ENCODE results near the gene PDK2.
A peak's percentile ranks its signal among the peaks of the same experiment; 100 is the strongest.

The PDK2 gene

DNA sequence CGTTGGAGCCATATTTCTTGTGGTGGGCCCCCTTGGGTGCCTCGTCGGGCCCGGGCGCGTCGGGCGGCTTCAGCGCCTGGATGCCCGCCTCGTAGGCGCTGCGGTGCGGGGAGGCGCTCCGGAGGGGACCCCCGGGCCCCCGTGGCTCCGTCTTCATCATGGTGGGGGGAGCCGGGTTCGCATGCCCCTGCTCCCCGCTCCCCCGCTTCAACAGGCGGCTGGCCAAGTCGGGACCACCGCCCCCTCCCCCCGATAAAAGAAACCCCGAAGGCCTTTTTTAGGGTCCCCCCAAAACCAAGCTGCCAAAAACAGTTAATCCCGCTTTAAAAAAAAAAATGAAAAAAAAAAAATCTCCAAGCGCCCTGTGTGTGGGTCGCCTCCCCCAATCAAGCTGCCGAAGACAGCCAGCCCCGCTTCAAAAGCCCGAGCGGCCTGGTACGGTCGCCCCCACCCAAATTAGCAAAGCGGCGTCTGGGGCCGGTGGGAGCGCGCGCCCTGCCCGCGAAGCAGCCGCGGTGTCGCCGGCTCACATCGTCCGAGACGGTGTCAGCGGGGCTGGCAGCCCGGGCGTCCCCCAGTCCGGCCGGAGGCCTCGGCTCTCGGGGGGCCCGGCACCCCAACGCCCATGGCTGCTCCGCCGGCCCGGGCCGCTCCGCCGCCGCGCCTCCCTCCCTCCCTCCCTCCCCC lies 55.3 kb downstream of the PDK2 start, which contains the start of gene PPP1R9B:
PPP1R9B (minus strand) TSS at position 324 of the 687 bp plus-strand sequence; CDS start at position 160, 164 bp downstream.
- no peak for DNase-seq (ENCODE audit: low read depth)

DNA sequence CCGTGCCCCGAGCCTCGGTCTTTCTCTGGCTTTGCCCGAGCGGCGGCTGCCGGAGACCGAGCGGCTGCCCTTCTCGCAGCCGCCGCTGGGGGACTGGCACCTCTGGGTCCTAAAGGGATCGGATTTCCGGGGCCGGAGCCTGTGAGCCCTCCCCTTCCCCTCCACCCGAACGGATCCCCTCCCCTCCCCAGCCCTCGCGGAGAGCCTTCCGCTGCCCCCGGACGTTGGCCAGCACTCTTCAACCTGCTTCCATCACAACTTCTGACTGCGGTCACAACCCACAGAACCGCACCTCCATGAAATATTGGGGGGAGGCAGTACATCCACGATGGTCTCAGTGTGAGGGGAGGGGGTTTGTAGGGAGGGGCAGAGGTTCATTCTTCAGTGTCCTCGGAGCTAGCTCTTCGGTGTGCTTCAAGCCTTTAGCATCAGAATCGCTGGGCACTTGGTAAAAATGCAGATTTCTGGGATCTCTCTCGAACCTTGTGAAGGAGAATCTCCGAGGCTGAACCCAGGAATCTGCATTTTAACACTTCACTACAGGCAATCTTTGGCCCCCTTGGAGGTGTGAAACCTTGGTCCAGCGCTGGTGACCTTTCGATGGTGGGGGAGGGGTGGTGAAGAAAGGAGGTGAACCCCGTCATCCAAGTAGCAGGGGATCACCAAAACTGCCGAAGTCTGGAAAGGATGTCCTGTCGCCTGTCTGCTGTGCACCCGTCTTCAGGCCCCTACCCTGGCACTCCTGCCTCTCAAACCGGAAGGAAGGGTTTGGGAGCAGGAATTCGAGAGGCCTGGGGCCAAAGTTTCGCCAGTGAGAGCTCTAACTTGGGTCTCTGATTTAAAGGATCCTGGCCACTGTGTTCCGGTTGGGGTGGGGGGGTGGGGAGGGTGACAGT lies 56.1 kb downstream of the PDK2 start:
- peak; percentile 77 for DNase-seq (ENCODE audit: low read depth)

DNA sequence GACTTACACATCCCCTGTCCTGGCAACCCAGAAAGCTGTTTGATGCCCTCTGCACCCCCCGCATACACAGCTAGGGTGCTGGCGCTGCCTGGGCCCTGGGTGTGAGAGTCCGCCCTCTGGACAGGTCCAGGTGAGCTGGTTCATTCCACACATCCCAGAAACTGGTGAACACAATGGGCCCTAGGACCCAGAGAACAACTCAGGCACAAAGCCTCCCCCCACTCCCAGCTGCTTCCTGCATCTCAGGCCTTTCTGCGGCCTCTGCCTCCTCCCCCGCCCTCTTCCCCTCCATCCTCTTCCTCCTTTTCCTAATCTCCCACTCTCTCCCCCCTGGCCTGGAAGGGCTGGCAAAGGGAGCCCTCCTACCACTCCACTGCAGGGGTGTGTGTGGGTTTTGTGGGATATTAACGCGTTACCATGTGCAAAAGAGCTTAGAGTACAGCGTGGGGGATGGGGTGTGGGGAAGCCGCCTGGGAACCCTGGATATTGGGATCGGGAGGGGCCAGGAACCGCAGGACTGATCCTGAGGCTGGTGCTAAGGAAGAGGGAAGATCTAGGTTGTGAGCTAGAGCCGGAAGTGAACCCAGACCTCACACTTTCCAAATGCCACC lies 56.9 kb downstream of the PDK2 start:
- DNase-seq (ENCODE audit: low read depth) = no peak

DNA sequence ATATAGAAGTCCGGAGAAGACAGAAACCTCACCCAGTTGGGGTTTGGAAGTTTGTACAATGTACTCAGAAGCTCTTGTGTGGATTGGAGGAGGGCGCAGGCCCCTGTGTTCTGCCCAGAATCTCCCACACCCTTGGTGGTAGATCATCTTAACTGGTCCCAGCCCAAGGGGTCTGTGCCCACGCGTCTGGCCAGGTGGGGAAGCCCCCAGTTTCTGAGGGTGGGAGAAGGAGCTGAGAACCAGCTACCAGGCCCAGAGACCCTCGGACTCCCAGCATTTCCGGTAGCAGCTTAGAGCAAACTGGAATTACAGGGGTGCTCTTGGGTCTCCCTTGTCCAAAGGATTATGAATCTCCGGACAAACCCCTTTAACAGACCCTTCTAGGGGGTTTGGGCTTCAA lies 57.6 kb downstream of the PDK2 start:
- no peak for DNase-seq (ENCODE audit: low read depth)

DNA sequence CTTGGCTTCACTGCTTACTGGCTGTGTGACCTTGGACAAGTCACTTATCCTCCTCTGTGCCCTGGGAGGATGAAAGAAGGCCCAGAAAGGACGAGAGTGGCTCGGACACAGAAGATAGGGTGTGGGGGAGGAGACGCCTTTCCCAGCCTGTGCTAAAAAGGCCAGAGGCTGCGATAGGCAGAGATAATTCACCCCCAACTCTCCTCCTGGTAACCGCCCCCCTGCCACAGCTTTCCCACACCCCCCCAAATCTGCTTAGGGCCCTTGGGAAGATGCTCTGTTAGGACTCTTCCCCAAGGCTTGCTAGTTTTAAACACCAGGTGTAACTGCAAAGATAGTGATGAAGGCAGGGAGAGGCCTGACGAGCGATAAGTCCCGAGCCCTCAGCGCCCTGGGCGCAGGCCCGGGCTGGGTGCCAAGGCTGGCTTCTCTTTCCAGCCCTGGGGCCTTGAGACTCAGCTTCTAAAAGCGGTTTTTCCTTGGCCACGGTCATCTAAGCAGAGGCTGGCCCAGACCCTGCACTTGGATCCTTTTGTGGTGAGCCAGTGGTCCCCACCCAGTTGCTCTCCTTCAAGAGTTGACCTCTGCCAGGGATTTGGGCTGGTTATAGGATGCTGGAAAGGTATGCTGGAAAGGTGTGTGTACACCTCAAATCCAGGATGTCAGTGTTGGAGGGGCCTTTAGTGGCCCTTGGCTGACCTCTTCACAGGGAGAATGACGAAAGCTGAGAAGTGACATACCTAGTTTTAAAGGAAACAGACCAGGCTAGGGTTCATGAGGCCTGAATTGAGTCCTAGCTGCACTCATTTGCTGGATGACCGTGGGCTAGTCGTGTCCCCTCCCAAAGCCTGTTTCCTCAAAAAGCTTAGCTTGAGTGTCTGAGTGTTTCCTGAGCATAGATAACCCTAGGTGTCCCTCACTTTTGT lies 58.8 kb downstream of the PDK2 start:
- no peak for DNase-seq (ENCODE audit: low read depth)

DNA sequence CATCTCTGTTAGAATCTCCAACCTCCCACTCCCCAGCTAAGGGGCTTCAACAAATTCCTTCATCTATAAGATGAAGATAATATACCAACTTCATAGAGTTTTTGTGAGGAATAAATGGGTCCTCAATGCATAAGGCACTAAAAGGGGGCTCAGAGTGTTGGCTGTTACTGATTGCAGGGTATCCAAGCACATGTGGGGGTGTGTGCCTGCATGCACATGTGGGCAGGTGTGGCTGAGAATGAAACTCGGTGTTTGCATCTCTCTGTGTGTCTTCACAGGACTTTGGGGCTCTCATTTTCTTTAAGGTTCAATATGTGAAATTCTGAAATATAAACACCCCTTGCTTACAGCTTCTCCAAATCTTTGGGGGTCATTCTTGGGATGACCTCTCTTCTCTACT lies 59.5 kb downstream of the PDK2 start:
- DNase-seq (ENCODE audit: low read depth) = no peak

DNA sequence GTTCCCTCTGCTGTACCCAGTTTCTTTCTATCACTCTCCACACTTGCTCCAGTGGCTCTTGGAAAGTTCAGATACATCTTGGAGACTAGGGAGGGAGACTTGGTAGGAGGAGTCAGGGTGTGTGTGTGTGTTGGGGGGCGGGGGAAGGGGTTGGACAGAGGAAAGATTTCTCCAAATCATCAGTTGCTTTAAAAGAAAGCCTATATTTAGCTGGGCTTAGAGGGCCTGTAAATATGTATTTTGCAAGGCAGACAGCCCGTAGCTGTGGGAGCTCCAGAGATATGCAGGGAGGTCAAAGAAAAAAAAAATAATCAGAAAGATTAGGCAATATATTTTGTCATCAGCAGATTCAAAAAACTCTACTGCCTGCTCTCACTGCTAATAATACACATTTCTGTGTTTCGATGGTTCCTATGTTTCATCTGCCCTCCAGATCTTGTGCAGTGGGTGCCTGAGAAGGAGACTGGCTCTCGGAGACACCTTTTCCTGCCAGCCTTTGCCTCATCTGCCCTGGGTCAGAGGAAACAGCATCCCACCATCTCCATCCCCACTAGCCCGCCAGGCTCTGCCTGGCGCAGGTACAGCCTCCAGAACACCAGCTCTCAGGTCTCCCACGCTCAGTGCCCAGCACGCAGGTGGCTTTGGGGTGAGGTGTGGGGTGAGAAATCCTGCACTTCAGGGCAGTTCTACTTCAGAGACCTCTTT lies 60.1 kb downstream of the PDK2 start:
- DNase-seq (ENCODE audit: low read depth) = no peak

DNA sequence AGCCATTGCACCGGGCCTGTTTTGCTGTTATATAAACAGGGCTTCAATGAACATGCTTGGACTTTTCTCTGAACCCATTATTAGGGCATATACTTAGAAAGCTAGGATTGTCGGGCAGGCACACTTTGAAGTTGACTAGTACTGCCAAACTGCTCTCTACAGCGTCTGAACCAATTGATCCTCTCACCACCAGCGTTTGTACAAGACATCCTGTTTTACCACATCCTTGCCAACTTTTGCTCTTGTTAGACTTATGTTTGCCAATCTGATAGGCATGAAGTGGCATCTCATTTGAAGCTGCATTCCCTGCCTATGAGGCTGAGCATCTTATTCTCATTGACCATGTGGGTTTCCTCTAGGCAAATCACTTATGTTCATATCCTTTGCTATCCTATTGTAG lies 62.7 kb downstream of the PDK2 start:
- no peak for DNase-seq (ENCODE audit: low read depth)

DNA sequence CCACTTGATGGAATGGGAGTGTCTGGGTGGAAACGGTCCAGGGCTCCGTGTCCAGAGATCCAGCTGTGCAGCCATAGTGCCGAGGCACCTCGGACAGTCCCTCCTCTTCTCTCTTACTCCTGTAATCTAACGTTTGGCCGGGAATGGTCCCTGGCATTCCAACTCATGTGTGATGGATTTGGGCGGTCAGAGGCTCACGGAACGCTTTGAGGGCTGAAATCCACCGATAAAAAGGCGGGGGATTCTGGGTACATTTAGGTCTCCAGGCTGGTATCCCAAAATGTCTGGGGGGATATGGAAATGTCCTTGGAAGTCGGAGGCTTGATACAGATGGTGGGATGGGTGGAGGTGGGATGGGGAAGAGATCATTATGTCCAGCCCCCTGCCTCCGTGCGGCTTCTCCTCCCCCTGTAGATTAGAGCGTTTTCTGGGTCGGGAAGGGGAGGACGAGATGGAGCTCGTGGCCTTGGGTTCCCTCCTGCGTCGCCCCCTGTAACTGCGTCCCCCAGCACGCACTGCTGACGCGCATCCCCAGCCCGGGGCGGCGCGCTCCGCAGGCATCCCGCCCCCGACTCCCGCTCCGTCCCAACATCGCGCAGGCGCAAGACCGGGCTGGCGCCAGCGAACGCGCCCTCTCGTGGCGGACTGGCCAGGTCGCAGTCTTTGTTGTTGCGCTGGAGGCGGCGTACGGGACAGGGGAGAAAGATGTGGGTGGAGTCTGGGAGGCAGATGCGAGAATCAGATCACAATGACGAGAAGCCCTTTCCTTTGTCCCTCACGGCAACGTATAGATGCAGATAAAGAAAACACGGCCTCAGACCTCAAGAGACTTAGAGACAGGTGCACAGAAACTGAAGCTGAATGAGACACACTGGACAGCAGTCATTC lies 66.1 kb downstream of the PDK2 start:
- peak; percentile 94 for DNase-seq (ENCODE audit: low read depth)
